GM21786 (cell line): Measurements from ENCODE around the gene ZNRF1.
A peak's percentile ranks its signal among the peaks of the same experiment; 100 is the strongest.
"Not testable (repeated sequence)": the region's sequence is repeated elsewhere in the genome, so short reads cannot be mapped to it uniquely, and the experiment has no call there.

Experiments
- ATAC-seq: cut with Tn5 transposase; IDR thresholded peaks from one replicate; pipeline ENCODE4 v1.9.1; 2021; ENCODE audit not compliant: unreplicated experiment

ZNRF1 gene

DNA sequence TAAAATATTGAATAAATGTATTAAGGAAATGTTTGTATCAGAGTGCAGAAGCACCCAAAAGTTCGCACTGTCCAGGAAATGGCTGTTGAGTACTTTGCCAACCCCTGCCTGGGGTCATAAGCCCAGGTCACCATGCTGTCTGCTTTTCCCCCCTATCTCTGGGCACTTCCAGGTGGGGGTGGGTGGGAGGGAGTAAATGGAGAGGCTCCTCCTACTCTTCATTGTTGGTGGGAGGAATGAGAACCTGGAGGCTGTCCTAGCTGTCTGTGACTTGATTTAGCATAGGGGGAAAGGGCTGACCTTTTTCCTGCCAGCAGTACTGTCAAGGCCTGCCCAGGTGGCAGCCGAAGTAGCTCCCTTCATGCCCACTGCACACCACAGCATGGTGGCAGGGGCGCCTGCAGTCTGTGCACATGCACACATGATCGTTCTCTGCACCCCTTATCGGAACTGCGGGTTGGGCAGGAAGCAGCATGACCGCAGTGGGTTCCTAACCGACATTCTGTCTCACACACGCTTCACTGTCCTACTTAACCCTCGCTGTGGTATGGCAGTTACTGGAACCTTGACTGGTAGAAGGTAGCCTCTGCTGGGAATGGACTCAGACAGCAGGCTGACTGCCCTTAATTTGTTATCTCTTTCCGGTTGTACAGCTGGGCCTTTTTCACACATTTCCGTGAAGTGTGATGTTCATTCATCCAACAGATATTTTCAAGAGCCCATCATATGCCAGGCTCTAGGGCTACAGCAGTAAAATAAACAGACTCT lies 76.3 kb downstream of the ZNRF1 start:
- ATAC-seq = peak; percentile 97

DNA sequence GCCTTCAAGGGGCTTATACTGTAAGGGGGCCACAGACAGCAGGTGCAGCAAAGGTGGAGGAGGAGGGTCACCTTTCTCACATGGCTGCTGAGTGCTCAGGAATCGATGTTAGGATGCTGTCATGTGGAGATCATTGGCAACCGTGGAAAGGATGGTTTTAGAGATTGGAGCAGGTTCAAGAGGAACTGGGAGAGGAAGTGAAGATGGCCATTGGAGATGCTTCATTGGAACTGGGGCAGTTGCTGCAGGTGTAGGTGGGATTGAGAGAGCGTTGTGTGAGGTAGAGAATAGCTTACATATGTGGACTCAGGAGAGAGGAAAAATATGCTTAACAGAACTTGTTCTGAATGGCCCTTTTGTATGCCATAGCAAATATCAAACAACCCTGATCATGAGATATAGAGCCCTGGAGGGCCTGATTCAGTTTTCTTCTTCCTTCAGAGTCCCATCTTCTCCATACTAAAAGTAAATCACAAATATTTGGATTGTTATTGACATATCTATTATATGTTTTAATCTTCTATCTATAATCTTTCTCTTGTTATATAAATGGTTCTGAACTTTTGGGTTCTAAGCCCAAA lies 77.0 kb downstream of the ZNRF1 start:
- ATAC-seq = no peak

DNA sequence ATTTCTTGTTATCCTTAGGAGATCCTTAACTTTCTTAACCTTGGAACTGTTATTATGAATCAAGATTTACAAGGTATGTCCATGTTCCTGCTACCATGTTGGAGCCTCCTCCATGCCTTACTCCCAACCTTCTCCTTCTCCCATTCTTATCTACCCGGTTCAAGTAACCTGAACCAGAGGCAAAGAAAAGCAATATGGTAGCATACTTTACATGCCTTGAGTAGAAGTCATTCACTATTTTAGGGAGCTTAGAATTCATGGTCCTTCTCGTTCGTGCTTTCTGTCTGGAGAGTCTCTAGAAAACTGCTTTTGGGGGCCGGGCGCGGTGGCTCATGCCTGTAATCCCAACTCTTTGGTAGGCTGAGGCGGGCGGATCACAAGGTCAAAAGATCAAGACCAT lies 80.1 kb downstream of the ZNRF1 start:
- no peak for ATAC-seq

DNA sequence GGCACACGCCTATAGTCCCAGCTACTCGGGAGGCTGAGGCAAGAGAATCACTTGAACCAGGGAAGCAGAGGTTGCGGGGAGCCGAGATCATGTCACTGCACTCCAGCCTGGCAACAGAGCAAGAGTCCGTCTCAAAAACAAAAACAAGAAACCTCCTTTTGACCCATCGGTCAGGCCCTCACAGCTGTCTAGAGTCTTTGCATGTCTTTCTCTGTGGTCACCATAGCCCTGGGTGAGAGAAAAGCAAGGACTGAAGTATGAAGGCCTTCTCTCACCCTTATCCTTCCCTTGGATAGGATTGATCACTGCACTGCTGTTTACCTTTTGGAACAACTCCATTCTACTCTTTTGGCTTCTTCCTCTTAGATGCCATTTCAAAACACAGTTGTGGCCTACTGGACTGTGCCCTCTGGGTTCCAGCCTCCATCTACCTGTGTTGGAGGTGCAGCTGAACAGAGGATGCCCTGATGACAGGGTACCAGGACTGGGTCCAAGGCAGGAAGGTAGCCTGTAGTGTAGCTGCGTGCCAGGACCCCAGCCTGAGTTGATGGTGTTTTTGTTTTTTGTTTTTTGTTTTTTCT lies 80.6 kb downstream of the ZNRF1 start:
- no peak for ATAC-seq

DNA sequence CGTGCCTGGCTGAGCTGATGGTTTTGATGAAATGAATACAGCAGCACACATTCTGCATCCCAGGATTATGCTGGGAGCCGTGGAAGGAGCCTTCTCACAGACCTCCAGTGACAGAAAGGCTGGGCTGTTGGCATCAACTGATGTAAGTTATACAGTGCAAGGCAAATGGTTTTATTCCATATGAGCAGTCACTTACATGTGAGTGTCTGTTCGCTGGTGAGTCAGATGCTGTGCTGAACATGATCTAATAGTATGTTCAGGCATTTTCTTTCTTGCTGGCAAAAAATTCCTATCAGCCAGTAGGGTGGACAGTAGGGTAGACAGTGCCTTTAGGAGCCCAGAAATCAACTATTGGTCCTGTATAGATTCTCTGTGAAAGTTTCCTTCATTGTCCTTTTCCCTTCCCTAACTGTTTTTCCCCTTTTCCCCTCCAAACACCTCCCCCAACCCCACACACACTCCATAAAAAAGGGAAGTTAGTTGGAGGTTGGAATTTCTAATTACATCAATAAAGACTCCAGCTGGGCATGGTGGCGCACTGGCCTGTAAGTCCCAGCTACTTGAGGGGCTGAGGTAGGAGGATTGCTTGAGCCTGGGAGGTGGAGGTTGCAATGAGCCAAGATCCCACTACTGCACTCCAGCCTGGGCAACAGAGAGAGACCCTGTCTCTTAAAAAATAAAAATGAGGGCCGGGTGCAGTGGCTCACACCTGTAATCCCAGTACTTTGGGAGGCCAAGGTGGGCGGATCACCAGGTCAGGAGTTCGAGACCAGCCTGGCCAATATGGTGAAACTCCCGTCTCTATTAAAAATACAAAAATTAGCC lies 81.6 kb downstream of the ZNRF1 start:
- no peak for ATAC-seq

DNA sequence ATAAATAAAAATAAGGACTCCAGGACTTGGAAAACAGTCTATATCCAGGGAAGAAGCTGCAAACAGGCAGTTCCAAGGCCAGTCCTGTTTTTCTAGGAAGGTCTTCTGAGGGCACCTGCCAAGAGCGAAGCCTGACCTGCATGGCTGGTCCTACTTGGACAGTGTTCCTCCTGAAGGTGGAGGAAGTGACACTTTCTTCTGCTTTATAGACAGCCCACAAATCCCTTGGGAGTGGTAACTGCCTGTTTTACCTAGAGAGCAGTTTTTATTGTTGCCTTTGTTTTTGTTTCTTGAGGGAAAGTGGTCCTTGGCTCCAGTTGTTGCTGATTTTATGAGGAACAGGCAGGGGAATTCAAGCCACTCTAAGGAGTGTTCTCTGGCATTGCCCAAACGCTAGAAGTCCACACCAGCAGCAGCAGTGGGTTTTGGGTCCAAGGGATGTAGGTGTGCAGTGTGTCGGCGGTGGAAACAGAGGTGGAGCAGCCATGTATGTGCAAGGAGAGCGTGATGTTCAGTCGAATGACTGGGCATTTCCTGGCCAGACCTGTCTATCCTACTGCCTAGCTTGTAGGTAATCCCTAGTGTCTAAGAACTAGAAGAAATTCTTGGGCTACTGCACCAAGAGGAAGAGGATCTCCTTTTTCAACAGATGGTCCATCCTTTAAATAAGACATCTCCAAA lies 82.5 kb downstream of the ZNRF1 start:
- no peak for ATAC-seq

DNA sequence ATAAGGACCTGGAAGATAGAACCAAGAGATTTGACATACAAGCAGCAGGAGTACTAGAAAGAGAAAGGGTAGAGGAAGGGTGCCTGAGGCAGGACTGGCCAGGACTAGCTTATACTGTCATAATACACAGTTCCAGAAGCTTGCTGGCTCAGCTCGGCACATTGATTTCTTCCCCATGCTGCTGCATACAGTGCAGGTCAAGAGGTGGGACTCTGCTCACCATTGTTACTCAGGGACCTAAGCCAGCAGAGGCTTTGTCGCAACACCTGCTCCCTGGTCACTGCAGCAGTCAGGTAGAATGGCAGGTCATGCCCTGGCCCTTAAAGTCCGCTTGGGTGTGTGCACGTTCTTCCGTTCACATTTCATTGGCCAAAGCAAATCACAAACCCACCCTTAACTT lies 85.0 kb downstream of the ZNRF1 start:
- ATAC-seq = no peak

DNA sequence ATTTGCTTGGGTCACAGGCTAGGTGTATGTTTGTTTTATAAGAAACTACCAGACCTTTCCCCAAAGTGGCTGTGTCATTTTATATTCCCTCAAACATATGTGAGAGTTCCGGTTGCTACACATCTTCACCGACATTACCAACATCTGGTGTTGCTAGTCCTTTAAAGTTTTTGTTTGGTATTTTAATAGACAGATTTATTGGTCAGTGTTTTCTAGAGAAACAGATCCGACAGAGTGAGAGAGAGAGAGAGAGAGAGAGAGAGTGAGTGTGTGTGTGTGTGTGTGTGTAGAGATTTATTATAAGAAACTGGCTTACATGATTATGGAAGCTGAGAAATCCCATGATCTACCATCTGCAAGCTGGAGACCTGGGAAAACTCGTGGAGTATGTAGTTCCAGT lies 86.7 kb downstream of the ZNRF1 start:
- ATAC-seq = no peak

DNA sequence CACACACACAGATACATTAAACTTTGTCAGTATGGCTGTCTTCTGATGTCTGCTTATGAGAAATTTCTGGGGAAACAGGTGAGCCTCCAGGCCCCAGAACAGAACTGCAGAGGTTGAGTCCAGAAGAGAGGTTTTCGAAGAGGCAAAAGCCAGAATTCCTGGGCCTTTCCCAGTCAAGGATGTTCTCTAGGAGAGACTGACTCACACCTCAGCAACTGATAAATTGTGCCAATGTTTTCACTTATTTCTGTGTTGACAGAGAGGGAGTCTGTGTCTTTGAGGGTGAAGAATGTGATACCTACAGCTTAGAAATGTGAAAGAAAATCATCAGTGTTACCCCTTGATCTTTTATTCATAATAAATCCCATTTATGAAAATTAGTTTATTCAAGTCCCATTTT lies 87.5 kb downstream of the ZNRF1 start:
- ATAC-seq = no peak

DNA sequence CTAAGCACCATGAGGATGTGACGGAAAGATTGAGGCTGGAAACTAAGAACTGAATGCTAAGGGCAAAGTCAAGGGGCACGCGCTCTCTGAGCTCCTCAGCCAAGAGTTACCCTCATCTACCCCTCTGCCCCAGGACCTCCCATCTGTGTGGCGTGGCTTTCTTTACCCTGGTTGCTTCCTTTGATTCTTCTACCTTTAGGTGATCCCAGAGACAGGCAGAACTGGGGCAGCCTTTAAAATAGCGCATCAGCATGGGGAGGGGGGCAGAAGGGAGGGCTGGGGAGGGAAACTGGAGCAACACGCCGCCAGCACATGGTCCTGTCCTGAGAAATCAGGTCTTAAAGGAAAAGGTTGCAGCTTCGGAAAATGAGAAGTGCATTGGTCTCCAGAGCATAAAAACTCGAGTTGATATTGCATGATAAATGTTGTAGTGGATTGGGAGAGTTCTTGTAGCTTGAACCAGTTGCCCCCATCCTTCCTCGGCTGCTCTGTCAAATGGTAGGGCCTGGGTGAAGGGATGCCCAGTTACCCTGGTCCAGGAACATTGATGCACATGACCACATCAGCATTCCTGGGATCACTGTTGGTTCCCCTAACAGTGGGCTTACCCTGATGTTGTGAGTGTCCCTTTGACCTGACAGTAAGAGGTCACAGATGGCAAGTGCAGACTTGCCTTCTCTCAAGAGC lies 88.0 kb downstream of the ZNRF1 start:
- no peak for ATAC-seq

DNA sequence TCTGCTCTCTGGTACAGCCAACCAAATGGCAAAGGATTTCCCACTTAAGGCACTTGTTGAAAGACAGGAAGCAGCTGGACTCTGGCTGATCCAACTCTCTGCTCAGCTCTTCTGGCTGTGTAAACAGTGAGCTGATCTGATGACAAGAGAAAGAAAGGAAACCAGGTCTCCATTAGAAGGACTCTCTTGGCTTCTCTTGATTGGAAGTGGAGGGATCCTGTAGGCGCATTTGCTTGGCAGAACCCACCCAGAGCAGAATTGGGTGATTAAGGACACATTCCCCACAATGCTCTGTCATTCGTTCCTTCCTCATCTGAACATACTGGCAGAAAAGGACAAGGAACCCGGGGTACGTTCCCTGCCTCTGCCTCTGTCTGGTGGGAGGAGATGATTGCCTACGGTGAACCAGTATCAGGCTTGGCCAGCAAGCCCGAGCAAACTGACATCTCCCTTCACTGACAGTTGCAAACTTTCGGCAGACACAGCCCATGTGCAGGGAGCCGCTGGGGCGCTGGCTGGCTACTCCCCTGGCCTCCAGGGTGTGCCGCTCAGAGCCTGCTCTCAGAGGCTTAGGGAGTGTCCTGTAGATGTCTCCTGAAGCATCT lies 88.7 kb downstream of the ZNRF1 start:
- no peak for ATAC-seq

DNA sequence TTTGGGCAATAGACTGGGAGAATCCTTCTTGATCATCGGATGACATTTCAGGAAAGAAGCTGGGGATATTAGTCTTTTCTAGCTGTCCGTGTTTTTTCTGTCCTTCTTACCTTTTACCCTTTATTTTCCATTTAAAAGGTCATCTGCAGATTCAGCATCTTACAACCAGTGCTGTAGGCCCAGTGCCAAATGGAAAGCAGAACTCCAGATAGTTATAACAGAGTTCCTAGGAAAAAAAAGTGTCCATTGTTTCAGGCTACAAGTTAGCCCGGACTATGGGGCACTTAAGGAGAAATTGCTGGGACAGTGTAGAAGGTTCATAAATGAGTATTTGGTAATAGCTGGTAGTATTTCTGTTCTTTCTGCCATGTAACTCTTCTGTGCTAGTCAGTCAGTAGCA lies 89.4 kb downstream of the ZNRF1 start:
- no peak for ATAC-seq

DNA sequence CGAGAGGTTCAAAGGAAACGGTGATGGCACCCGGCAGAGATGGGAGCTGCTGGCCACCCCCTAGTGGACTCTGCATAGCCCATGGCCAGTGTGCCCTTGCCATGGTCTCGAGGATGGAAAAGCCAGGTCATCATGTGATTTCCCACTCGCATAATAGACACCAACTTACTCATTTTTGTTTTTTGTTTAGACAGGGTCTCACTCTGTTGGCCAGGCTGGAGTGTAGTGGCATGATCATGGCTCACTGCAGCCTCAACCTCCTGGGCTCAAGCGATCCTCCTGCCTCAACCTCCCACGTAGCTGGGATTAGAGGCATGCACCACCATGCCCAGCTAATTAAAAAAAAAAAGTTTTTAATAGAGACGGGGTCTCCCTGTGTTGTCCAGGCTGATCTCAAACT lies 90.1 kb downstream of the ZNRF1 start:
- ATAC-seq = no peak

DNA sequence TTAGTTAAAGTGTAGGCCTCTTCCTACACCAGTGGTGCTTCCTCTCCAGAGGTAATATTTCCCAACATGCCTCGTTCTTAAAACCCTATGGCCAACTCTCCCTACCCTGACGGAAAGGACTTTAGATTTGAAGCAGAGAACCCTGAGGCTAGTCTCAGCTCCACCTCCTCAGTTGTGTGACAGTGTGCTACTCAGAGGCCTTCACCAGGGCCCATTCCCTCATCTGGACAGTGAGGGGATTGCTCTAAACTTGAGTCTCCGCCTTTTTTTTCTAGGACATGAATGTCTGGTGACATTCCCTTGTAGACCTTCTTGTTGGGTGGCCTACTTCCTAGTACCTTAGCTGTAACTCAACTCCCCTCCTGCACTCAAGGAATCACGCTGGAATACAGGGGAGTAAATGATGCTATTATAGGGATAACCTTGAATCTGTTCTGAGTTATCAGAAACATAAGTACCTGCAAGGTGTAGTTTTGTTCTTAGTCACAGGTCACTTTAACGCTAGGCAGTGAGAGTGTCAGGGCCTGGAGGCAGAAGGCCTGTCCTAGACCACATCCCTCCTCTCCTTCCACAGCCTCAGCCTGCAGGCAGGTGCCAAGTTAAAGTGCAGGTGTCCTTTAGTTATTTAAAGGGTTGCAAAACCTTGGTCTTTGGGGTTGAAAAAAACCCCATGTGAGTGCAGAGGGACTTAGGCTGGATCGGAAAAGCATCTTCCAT lies 90.8 kb downstream of the ZNRF1 start:
- ATAC-seq = no peak

DNA sequence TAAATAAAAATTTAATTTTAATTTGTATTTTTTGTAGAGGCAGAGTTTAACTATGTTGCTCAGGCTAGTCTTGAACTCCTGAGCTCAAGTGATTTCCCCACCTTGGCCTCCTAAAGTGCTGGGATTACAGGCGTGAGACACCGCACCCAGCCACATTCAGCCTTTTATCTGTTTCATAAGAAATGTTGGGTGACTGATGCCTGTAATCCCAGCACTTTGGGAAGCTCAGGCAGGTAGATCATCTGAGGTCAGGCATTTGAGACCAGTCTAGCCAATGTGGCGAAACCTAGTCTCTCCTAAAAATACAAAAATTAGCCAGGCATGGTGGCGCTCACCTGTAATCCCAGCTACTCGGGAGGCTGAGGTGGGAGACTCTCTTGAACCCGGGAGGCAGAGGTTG lies 92.1 kb downstream of the ZNRF1 start:
- ATAC-seq = not testable (repeated sequence)

DNA sequence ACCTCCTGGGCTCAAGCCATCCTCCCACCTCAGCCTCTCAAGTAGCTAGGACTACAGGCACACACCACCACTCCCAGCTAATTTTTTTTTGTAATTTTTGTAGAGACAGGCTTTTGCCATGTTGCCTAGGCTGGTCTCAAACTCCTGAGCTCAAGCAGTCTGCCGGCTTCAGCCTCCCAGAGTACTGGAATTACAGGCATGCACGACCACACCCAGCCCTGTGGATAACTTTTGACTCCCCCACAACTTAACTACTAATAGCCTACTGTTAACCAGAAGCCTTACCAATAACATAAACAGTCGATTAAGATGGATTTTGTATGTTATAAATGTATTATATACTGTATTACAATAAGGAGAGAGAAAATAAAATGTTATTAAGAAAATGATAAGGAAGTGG lies 92.8 kb downstream of the ZNRF1 start:
- ATAC-seq = not testable (repeated sequence)

DNA sequence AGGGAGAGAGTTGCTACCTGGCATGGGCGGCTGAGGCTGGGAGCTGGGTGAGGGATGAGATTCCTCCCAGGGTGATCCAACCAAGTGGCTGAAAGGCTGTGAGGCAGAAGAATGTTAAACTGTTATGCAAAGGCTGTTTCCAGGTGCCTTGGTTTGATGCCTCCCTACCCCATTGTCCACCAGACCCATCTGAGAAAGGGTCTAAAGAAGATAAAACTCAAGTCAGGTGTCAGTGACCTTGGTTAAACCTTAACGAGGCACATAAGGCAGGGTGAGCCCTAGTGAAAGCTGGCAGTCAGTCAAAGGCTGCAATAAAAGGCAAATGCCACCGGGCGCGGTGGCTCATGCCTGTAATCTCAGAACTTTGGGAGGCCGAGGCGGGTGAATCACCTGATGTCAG lies 94.0 kb downstream of the ZNRF1 start:
- no peak for ATAC-seq

DNA sequence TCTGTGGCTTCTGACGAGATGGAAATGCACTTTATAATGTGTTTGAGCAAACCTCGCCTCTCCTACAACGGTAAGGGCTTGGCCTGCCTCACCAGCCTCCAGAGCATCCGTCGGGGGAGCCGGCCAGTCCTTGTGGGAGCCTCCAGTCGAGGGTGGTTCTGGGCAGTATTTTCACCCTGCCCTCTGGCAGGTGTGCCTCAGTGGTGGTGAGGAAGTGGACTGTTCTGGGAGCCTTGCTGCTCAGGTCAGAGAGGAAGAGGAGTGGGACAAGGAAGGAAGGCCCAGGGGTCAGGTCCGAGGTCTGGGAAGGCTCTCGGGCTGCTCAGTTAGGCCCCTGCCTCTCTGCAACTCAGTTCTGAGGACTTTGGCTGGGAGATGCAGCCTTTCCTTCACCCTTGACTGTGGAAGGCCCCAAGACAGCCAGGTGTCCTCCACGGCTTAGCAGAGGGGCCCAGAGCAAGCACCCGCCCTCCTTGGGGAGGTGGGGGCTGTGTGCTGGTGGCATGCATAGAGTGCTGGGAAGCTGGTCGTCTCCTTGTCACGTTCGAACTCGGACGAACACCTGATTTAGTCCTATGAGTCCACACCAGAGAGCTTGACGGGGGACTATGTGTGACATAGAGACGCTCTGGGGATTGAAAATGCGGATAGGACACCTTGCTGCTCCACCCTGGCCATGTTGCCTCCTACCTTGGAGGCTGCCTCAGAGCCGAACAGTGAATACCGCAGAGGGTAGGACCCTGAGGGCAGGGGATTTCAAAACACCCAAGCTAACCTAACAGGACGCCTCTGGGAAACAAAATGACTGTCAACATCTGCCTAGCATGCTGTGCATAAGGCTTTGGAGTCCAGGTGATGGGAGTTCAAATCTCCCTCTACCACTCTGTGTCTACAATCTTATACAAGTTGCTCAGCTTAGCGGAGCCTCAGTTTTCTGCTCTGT lies 95.0 kb downstream of the ZNRF1 start:
- ATAC-seq = no peak
